Activated naive CD4-positive, alpha-beta T cell treated with anti-CD3 and anti-CD28 coated beads, Interleukin-2, amount 10 ng/mL, durations not matched to agents 7 days and 5 days (primary cell): ENCODE measurements around the gene SPRN.
"Not testable (repeated sequence)": the region's sequence is repeated elsewhere in the genome, so short reads cannot be mapped to it uniquely, and the experiment has no call there.

ENCODE experiments used
- CTCF ChIA-PET: fragments of 350-600 bp; sonication (Branson Sonifier 250); formaldehyde crosslinking; loops from one replicate; lab custom pipeline; 2021; ENCODE audit warnings: antibody characterized with exemption; lab: Charles Lee
- DNase-seq: peaks from one replicate; pipeline ENCODE4 v3.0.0-alpha.2; 2020
- H3K27ac Mint-ChIP-seq: one replicate; pipeline ENCODE4 v1.8.0; 2021; ENCODE audit warnings: mild to moderate bottlenecking, moderate library complexity, mixed read lengths
- H3K27me3 Mint-ChIP-seq: one replicate; pipeline ENCODE4 v1.8.0; 2021; ENCODE audit warnings: mild to moderate bottlenecking, mixed read lengths
- H3K36me3 Mint-ChIP-seq: one replicate; pipeline ENCODE4 v1.8.0; 2021; ENCODE audit warnings: mixed read lengths
- H3K4me1 Mint-ChIP-seq: one replicate; pipeline ENCODE4 v1.8.0; 2021; ENCODE audit warnings: mixed read lengths
- H3K4me3 Mint-ChIP-seq: one replicate; pipeline ENCODE4 v1.8.0; 2021; ENCODE audit warnings: mild to moderate bottlenecking, moderate library complexity, mixed read lengths
- H3K9me3 Mint-ChIP-seq: one replicate; pipeline ENCODE4 v1.8.0; 2021; ENCODE audit warnings: mixed read lengths

Gene SPRN

DNA sequence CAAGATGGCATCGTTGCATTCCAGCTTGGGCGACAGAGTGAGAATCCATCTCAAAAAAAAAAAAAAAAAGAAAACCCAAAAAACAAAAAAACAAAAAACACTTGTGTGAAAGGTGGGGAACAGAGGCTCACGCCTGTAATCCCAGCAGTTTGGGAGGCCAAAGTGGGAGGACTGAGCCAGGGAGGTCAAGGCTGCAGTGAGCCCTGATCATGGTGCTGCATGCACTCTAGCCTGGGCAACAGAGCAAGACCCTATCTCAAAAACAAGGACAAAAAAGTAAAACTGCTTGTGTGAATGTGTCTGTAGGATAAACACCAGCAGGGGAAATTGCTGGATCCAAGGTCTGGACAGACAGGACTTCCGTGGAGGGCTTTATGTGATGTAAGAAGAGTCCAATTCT lies 40.9 kb downstream of the SPRN start:
- Mint-ChIP-seq H3K27ac (no peak overlapping the region), H3K4me1 (peaks cover 8% of the 10 kb centered on the region), H3K27me3 (peaks cover 18% of the 10 kb centered on the region), H3K36me3 (peaks cover 2% of the 10 kb centered on the region), H3K9me3 (no peaks in the 10 kb centered on the region), H3K4me3 (no peak overlapping the region)
- no peak for DNase-seq
- CTCF ChIA-PET = no interaction called here

DNA sequence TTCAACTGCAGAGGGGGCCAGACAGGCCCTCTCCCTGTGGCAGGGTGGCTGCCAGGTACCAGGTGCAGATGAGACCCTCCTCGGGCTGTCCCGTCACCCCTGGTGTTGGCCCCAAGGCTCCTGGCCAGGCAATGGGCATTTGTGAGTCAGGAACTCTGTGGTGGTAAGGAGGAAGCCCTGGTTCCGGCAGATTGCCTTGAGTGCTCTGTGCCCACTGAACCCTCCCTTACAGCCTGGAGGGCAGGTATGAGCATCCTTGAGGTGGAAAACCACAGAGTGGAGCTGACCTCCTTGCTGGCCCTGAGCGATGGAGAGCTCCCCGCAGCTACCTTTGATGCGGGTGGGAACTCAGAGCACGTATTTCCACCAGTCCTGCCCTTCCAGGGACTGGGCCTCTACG lies 43.4 kb downstream of the SPRN start:
- DNase-seq = no peak
- Mint-ChIP-seq H3K4me1 (peaks cover 3% of the 10 kb centered on the region), H3K9me3 (no peaks in the 10 kb centered on the region), H3K27me3 (peaks cover 37% of the 10 kb centered on the region), H3K36me3 (peaks cover 2% of the 10 kb centered on the region), H3K4me3 (no peak overlapping the region), H3K27ac (no peak overlapping the region)
- CTCF ChIA-PET = no interaction called here

DNA sequence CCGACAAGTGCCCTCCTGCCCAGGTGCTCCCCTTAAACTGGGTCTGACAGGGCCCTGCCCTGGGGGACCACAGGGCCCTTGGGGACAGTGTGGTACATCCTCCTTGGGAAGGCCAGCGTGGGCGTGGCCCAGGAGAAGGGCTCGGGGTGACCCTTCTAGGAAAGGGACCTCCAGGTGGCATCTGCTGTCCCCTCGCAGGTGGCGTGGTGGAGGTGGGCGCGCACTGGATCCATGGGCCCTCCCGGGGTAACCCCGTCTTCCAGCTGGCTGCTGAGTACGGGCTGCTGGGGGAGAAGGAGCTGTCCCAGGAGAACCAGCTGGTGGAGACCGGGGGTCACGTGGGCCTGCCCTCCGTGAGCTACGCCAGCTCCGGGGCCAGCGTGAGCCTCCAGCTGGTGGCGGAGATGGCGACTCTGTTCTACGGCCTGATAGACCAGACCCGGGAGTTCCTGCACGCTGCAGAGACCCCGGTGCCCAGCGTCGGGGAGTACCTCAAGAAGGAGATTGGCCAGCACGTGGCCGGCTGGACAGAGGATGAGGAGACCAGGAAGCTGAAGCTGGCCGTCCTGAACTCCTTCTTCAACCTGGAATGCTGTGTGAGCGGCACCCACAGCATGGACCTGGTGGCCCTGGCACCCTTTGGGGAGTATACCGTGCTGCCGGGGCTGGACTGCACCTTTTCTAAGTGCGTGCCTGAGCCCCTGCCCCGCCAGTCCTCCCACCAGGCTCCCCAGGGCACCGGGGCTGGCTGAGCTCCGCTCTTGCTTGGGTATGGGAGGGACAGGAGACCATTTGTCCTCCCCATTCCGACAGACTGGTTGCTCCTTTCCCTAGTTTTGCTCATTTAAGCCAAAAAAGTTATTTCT lies 44.4 kb downstream of the SPRN start:
- H3K27ac Mint-ChIP-seq = no peak overlapping the region
- no peak for DNase-seq
- H3K4me3 Mint-ChIP-seq = peak overlapping the region; percentile 67
- no peaks in the 10 kb centered on the region for H3K9me3 Mint-ChIP-seq
- CTCF ChIA-PET = no interaction called here
- H3K27me3 Mint-ChIP-seq = peaks cover 43% of the 10 kb centered on the region
- peaks cover 2% of the 10 kb centered on the region for H3K36me3 Mint-ChIP-seq
- peaks cover 3% of the 10 kb centered on the region for H3K4me1 Mint-ChIP-seq

DNA sequence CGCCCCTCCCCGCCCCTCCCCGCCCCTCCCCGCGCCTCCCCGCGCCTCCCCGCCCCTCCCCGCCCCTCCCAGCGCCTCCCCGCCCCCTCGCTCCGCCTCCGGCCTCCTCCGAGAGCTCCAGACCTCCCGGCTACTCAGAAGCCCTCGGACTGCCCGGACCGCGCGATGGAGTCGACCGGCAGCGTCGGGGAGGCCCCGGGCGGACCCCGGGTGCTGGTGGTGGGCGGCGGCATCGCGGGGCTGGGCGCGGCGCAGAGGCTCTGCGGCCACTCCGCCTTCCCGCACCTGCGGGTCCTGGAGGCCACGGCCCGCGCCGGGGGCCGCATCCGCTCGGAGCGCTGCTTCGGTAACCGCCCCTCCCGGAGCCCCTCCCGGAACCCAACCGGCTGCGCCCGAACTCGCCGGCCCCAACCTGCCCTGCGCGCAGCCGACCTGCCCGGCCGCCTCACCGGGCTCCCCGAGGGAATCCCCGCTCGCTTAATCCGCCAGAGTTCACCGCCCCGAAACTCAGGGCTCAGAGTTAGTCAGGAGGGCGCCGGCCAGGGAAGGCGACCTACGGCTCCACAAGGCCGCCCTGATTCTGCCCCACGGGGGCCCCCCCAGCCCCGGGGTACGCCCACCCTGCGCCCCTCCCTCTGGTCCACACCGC lies 45.1 kb downstream of the SPRN start, which contains the start of gene PAOX:
TSS of gene PAOX (plus strand) at position 111 of the 649 bp plus-strand sequence. CDS start at position 166, 55 bp downstream.
- no peaks in the 10 kb centered on the region for H3K36me3 Mint-ChIP-seq
- CTCF ChIA-PET = no interaction called here
- peaks cover 46% of the 10 kb centered on the region for H3K27me3 Mint-ChIP-seq
- no peak within 1 kb of the TSS for H3K27ac Mint-ChIP-seq
- peak; percentile 72 for DNase-seq
- H3K4me1 Mint-ChIP-seq = peaks cover 8% of the 10 kb centered on the region
- H3K9me3 Mint-ChIP-seq = no peaks in the 10 kb centered on the region
- H3K4me3 Mint-ChIP-seq = peak within 1 kb of the TSS; percentile 78

DNA sequence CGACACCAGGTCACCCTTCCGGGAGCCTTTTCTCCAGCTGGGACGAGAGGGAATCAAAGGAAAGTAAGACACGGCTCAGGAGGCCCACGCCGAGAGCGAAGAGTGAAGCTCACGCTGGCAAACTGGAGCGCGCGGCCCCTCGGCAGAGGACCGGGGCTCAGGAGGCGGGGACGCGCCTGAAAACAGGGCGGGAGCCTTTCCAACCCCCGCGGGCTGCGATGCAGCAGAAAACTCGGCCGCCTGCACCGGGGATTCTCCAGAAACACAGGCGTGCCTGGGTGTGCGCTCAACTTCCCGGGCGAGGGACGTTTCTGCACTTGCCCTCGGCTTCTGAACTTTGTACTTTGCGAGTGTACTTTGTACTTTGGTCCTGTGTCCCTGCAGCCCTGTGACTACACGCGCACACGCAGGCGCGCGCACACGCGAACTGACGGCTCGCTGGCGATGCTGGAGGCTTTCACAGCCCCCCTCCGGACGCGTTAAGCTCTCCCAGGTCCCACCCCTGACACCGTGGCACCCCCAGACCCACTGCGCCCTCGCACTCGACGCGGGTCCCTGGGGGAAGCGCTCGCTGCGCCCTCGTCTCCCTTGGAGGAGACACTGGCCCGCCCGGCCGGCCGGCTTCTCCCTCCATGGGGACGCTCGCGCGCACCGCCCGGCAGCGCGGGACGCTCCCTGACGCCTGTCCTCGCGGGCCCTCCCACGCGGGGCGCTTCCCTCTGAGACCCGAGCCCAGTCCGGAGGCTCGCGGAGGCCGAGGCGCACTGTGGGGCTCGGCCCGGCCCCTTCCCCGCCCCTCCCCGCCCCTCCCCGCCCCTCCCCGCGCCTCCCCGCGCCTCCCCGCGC lies 46.0 kb downstream of the SPRN start:
- peaks cover 46% of the 10 kb centered on the region for H3K27me3 Mint-ChIP-seq
- H3K27ac Mint-ChIP-seq = no peak overlapping the region
- H3K36me3 Mint-ChIP-seq = no peaks in the 10 kb centered on the region
- no peaks in the 10 kb centered on the region for H3K9me3 Mint-ChIP-seq
- peak; percentile 75 for DNase-seq
- peak overlapping the region; percentile 78 for H3K4me3 Mint-ChIP-seq
- CTCF ChIA-PET = interaction anchor here (0.8 kb wide), 1 partner anchor 9 kb away, joined by 3 read pairs; no protein-coding TSS in a partner anchor
- H3K4me1 Mint-ChIP-seq = peaks cover 11% of the 10 kb centered on the region

DNA sequence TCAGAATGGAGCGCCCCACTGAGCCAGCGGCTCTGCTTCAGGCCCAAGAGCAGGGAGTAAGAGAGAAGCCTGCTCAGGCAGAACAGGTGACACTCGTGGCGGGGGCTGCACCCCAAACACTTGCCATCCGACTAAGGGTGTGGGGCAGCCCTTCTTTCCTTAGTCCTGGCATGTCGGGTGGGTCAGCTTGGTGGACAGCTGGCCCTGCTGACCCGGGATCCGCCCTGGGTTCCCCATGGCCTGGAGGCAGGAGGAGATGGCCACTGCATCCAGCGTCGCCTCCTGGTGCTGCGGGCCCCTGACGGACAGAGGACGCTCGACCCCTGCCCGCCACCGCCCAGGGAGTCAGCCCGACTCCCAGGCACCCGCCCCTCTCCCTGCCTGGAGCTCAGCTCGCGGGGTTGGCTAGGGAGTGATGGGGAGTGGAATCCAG lies 46.6 kb downstream of the SPRN start:
- Mint-ChIP-seq H3K9me3 (no peaks in the 10 kb centered on the region), H3K27ac (no peak overlapping the region), H3K27me3 (peaks cover 46% of the 10 kb centered on the region), H3K4me1 (peaks cover 11% of the 10 kb centered on the region), H3K4me3 (peak overlapping the region; percentile 78), H3K36me3 (no peaks in the 10 kb centered on the region)
- no peak for DNase-seq
- CTCF ChIA-PET = interaction anchor here (0.8 kb wide), 1 partner anchor 9 kb away, joined by 3 read pairs; no protein-coding TSS in a partner anchor

DNA sequence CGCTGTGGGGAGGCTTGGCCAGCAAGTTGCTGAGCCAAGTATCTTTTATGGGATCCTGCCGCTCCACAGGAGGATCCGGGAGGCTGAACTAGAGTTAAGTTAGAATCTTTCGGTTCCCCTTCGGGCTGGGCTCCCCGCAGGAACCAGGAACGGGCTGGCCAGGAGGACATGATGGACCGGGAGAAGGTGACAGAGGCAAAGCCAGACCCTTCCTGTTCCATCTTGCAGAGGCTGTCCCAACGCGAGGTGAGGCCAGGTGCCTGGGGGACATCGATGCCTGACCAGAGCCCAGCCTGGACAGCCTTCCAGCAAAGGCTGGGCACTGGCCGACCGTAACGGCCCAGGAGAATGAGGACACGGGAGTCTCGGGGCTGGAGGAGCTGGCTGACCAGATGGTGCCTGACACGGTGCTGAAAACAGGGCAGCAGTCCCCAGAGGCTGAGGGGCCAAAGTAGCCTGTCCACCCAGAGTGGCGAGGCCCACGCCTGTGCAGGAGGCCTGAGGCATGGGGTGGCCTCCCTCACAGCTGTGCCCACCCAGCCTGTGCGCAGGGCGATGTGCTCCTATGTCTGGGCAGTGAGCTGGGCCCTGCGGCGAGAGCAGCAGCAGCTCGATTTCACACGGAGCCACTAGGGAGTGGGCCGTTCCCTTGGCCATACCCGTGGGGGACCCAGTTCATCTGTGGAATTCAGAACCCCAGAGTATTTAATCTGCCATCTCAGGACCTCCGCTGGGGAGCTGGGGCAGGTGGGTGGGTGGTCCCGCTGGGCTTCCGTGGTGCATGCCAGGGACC lies 47.2 kb downstream of the SPRN start:
- CTCF ChIA-PET = no interaction called here
- Mint-ChIP-seq H3K27me3 (peaks cover 46% of the 10 kb centered on the region), H3K4me1 (peaks cover 12% of the 10 kb centered on the region), H3K36me3 (no peaks in the 10 kb centered on the region), H3K4me3 (peak overlapping the region; percentile 54), H3K27ac (no peak overlapping the region), H3K9me3 (no peaks in the 10 kb centered on the region)
- DNase-seq = no peak

DNA sequence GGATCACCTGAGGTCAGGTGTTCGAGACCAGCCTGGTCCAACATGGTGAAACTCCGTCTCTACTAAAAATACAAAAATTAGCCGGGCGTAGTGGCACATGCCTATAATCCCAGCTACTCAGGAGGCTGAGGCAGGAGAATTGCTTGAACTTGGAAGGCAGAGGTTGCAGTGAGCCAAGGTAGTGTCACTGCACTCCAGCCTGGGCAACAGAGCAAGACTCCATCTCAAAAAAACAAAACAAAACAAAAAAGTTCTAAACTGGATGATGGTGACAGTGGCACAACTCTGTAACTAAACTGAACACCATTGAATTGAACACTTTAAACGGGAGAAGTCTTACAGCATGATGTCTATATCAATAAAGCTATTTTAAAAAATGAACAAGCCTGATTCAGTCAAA lies 48.2 kb downstream of the SPRN start:
- H3K27ac Mint-ChIP-seq, DNase-seq, H3K36me3 Mint-ChIP-seq, H3K9me3 Mint-ChIP-seq: not testable (repeated sequence)
- H3K4me1 Mint-ChIP-seq = peaks cover 19% of the 10 kb centered on the region
- peak overlapping the region; percentile 49 for H3K4me3 Mint-ChIP-seq
- H3K27me3 Mint-ChIP-seq = peaks cover 44% of the 10 kb centered on the region
- CTCF ChIA-PET = interaction anchor here (1.0 kb wide), 1 partner anchor 11 kb away, joined by 4 read pairs; no protein-coding TSS in a partner anchor

DNA sequence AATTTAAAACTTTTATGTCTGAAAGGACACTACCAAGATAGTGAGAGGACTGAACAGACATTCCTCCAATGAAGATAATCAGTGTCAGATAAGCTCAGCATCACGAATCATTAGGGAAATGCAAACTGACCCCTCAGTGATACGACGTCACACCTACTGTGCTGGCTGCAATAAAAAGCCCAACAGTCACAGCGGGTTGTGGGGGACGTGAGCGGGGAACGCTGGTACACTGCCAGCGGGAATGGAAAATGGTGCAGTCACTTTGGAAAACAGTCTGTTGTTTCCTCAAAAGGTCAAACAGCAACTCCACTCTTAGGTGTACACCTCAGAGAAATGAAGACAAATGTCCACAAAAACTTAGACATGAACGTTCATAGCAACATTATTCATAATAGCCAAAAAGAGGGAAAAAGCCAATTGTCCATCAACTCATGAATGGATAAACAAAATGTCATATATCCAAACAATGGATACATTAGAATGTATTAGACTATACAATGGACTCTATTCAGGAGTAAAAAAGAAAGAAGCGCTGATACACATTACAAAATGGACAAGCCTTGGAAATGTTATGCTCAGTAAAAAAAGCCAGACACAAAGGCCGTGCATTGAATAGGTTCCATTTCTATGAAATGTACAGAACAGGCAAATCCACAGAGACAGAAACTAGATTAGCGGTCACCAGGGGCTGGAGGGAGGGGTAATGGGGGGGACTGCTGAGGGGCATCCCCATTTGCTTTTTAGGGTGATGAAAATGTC lies 48.9 kb downstream of the SPRN start:
- H3K27me3 Mint-ChIP-seq = peaks cover 38% of the 10 kb centered on the region
- peaks cover under 1% of the 10 kb centered on the region for H3K36me3 Mint-ChIP-seq
- DNase-seq = no peak
- H3K4me3 Mint-ChIP-seq = peak overlapping the region; percentile 15
- CTCF ChIA-PET = interaction anchor here (1.0 kb wide), 1 partner anchor 12 kb away, joined by 4 read pairs; no protein-coding TSS in a partner anchor
- H3K27ac Mint-ChIP-seq = no peak overlapping the region
- peaks cover 19% of the 10 kb centered on the region for H3K4me1 Mint-ChIP-seq
- no peaks in the 10 kb centered on the region for H3K9me3 Mint-ChIP-seq

DNA sequence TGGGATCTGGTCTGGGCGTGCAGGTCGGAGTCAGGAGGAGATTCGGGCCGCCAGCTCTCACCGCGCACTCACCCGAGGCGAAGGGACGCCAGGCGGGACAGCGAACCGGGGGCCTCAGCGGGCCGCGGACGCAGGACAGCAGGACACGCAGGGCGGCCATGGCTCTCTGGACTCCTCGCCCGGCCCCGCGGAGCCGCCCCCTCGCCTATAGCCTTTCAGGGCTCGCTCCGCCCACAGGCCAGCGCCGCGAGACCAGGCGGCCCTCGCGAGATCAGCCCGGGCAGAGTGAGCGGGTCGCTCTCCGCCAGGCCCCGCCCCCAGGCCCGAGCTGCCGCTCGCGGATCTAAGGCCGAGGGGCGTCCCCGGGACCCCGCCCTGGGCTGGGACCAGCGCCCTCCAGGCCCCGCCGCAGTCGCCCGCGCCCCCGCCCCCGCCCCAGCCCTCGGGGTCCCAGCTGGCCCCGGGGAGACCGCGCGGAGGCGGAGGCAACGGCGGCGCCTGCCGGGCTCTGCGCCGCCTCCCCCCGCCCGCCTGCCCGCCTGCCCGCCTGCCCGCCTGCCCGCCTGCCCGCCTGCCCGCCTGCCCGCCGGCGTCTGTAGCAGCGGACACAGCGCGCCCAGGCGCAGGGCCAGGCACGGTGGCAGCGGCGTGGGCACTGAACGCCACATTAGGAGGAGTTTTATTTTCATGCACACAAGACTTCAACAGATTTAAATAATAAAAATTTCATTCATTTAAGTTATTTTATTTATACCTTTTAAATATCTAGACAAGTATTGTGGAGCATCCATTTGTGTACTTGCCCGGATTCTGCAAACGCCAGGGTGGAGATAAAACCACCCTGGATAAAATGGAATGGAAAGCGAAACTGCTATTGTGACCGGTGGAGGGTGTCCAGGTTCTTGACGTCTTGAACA lies 51.0 kb downstream of the SPRN start, which contains the start of gene ECHS1:
TSS of gene ECHS1 (minus strand) at position 181 of the 917 bp plus-strand sequence. CDS start at position 160, 21 bp downstream.
- Mint-ChIP-seq H3K27ac (peak within 1 kb of the TSS; percentile 85), H3K4me1 (peaks cover 19% of the 10 kb centered on the region), H3K27me3 (peaks cover 28% of the 10 kb centered on the region), H3K9me3 (no peaks in the 10 kb centered on the region), H3K4me3 (peak within 1 kb of the TSS; percentile 75), H3K36me3 (peaks cover 7% of the 10 kb centered on the region)
- CTCF ChIA-PET = interaction anchor here (0.6 kb wide), 1 partner anchor 44 kb away, joined by 3 read pairs; no protein-coding TSS in a partner anchor
- peak; percentile 96 for DNase-seq

DNA sequence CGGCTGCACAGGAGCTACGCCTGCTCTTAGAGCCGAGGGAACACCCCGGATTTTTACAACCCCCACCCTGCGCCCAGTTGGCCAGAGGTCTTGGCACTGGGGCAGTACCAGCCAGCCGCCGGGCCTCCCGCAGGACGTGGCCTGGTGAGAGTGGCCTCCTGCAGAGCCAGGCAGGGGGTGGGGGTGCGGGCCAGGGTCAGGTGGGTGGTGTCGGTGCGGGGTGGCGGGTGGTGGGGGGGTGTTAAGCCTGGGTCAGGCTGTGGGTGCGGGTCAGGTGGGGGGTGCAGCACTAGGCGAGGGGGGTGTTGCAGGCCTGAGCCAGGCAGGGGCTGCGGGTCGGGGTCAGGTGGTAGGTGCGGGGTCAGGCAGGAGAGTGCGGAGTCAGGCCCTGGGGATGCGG lies 51.9 kb downstream of the SPRN start:
- peaks cover 19% of the 10 kb centered on the region for H3K4me1 Mint-ChIP-seq
- H3K4me3 Mint-ChIP-seq = peak overlapping the region; percentile 75
- no peak overlapping the region for H3K27ac Mint-ChIP-seq
- no peaks in the 10 kb centered on the region for H3K9me3 Mint-ChIP-seq
- H3K36me3 Mint-ChIP-seq = peaks cover 12% of the 10 kb centered on the region
- DNase-seq = no peak
- peaks cover 24% of the 10 kb centered on the region for H3K27me3 Mint-ChIP-seq
- CTCF ChIA-PET = no interaction called here
